SU-DHL-6 (cell line): Measurements from ENCODE around the gene TSSC4.

Experiments used
- EZH2phosphoT487 ChIP-seq: fragments of 200-600 bp; sonication (generic), shearing (Covaris generic); conservative IDR thresholded peaks from 2 replicates; pipeline ENCODE4 v1.6.1; 2018; ENCODE audit warnings: mild to moderate bottlenecking, antibody characterized with exemption, low read length, moderate library complexity, mixed read lengths
- TF ChIP-seq, protein P1 (sequence below): fragments of 200-600 bp; sonication (generic); IDR thresholded peaks from one replicate; pipeline ENCODE4 v1.5.1; 2017; ENCODE audit warnings: antibody characterized with exemption, mild to moderate bottlenecking, low read length, moderate library complexity; ENCODE audit not compliant: insufficient read depth, poor library complexity, severe bottlenecking

DNA sequence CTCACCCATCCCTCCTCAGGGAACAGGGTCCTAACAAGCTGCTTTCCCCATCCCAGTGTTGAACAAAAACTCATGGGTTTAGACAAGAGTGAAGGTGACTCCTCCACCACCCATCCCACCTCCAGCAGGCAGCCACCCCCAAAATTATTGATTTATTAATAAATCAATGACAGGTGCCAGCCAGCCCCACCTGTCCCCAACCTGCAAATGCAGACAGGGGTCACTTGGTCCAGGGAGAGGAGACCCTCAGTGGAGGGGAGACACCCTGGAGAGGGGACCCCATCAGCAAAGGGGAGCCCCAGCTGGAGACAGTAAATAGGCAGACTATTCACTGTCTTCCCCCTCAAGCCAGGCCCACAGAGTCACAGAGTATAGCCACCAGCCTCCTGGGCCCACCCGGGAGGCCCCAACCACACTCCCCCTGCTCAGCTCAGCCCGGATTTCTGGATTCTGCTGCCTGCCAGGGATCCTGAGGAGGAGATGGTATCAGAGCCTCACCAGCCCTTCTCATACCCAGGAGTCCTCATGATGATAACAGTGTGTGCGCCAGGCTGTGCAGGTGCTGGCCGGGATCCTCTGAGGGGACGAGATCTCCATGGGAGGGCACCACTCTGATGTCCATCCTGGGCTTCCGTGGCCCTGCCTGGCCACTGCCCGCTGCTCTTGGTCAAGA lies 32.2 kb upstream of the TSSC4 start:
- TF ChIP-seq, protein P1, sequence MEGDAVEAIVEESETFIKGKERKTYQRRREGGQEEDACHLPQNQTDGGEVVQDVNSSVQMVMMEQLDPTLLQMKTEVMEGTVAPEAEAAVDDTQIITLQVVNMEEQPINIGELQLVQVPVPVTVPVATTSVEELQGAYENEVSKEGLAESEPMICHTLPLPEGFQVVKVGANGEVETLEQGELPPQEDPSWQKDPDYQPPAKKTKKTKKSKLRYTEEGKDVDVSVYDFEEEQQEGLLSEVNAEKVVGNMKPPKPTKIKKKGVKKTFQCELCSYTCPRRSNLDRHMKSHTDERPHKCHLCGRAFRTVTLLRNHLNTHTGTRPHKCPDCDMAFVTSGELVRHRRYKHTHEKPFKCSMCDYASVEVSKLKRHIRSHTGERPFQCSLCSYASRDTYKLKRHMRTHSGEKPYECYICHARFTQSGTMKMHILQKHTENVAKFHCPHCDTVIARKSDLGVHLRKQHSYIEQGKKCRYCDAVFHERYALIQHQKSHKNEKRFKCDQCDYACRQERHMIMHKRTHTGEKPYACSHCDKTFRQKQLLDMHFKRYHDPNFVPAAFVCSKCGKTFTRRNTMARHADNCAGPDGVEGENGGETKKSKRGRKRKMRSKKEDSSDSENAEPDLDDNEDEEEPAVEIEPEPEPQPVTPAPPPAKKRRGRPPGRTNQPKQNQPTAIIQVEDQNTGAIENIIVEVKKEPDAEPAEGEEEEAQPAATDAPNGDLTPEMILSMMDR, result no peak
- TF ChIP-seq EZH2phosphoT487, result no peak
